IMR-90 (cell line): ENCODE results near the gene RABGGTB. TPM values are rescaled to one million over a fixed set of nuclear protein-coding genes. Genes with fewer than 3 reads are reported as not detected.
"Not testable (repeated sequence)": the region's sequence is repeated elsewhere in the genome, so short reads cannot be mapped to it uniquely, and the experiment has no call there.

Experiments
- ATAC-seq: fragments of 200-7000 bp; cut with Tn5 transposase; 2 replicates; pipeline ENCODE4 v1.9.1; 2020; ENCODE audit warnings: low read depth, mild to moderate bottlenecking, moderate library complexity
- BruUV-seq: library from RNA; stranded (reverse); fragments of 400-500 nt; replicated peaks from 2 replicates; lab custom pipeline; 2021; lab: Mats Ljungman, UMichigan
- CTCF ChIA-PET: fragments of 300-600 bp; formaldehyde crosslinking; extraction: SDS; loops from one replicate; lab custom pipeline; 2021; ENCODE audit warnings: antibody characterized with exemption; lab: Yijun Ruan, JAX
- POLR2A ChIA-PET: fragments of 300-600 bp; sonication (Branson Sonifier 250); formaldehyde crosslinking; loops from one replicate; lab custom pipeline; 2022; ENCODE audit warnings: antibody characterized with exemption; ENCODE audit not compliant: unreplicated experiment; lab: Charles Lee
- DNase-seq: peaks from one replicate; pipeline ENCODE4 v3.0.0; 2013
- H2AFZ ChIP-seq: replicated peaks from 2 replicates; pipeline ENCODE3; 2013; ENCODE audit warnings: low read length, mild to moderate bottlenecking; ENCODE audit not compliant: poor library complexity
- H2AK5ac ChIP-seq: 2 replicates; pipeline ENCODE4 v1.6.1; 2013; ENCODE audit warnings: low read depth, low read length, inconsistent platforms
- H2AK9ac ChIP-seq: replicated peaks from 2 replicates; pipeline ENCODE3; 2013; ENCODE audit warnings: mild to moderate bottlenecking, low read depth, low read length, moderate library complexity; ENCODE audit not compliant: poor library complexity
- H2BK120ac ChIP-seq: 2 replicates; pipeline ENCODE4 v1.6.1; 2013; ENCODE audit warnings: low read depth, low read length, inconsistent platforms
- H2BK15ac ChIP-seq: 3 replicates; pipeline ENCODE4 v1.6.1; 2013; ENCODE audit warnings: low read depth, low read length, inconsistent platforms
- H2BK20ac ChIP-seq: 2 replicates; pipeline ENCODE4 v1.6.1; 2013; ENCODE audit warnings: low read depth, mild to moderate bottlenecking, inconsistent platforms, low read length, moderate library complexity
- H2BK5ac ChIP-seq: 2 replicates; pipeline ENCODE4 v1.6.1; 2013; ENCODE audit warnings: mild to moderate bottlenecking, low read depth, low read length, inconsistent platforms; ENCODE audit not compliant: poor library complexity, severe bottlenecking
- H3K14ac ChIP-seq: replicated peaks from 2 replicates; pipeline ENCODE4 v1.6.1; 2013; ENCODE audit warnings: low read depth, low read length, inconsistent platforms
- H3K18ac ChIP-seq: 2 replicates; pipeline ENCODE4 v1.6.1; 2013; ENCODE audit warnings: low read depth, low read length, control low read depth
- H3K23ac ChIP-seq: 2 replicates; pipeline ENCODE4 v1.6.1; 2013; ENCODE audit warnings: low read depth, low read length, inconsistent platforms
- H3K27ac ChIP-seq: 2 replicates; pipeline ENCODE4 v1.5.1; 2013; ENCODE audit warnings: mild to moderate bottlenecking, control low read depth, low read length; ENCODE audit not compliant: insufficient read depth
- H3K27me3 ChIP-seq: 2 replicates; pipeline ENCODE4 v1.6.1; 2013; ENCODE audit warnings: low read length; ENCODE audit not compliant: control insufficient read depth, insufficient read depth
- H3K36me3 ChIP-seq: 2 replicates; pipeline ENCODE4 v1.6.1; 2013; ENCODE audit warnings: low read length, mixed read lengths; ENCODE audit not compliant: control insufficient read depth, insufficient read depth
- H3K4ac ChIP-seq: 2 replicates; pipeline ENCODE4 v1.6.1; 2013; ENCODE audit warnings: low read depth, low read length, inconsistent platforms
- H3K4me1 ChIP-seq: 2 replicates; pipeline ENCODE4 v1.6.1; 2013; ENCODE audit warnings: low read length, mixed read lengths; ENCODE audit not compliant: control insufficient read depth, insufficient read depth
- H3K4me2 ChIP-seq: 2 replicates; pipeline ENCODE4 v1.6.1; 2013; ENCODE audit warnings: low read depth, mild to moderate bottlenecking, control low read depth, low read length, moderate library complexity
- H3K4me3 ChIP-seq: 2 replicates; pipeline ENCODE4 v1.5.1; 2013; ENCODE audit warnings: low read depth, mild to moderate bottlenecking, control low read depth, low read length, moderate library complexity; ENCODE audit not compliant: insufficient read depth
- H3K56ac ChIP-seq: 2 replicates; pipeline ENCODE4 v1.6.1; 2013; ENCODE audit warnings: low read length, inconsistent platforms; ENCODE audit not compliant: insufficient read depth; ENCODE audit errors: extremely low read depth
- H3K79me1 ChIP-seq, 2 experiments: 2 replicates each; pipeline ENCODE4 v1.6.1; 2013; ENCODE audit warnings: low read length in 2 of 2, inconsistent platforms in 1 of 2, low read depth in 1 of 2
- H3K9ac ChIP-seq: 2 replicates; pipeline ENCODE4 v1.6.1; 2013; ENCODE audit warnings: low read depth, low read length, control low read depth
- H3K9me1 ChIP-seq: 2 replicates; pipeline ENCODE4 v1.6.1; 2013; ENCODE audit warnings: low read length, inconsistent platforms; ENCODE audit not compliant: insufficient read depth
- H3K9me3 ChIP-seq: 2 replicates; pipeline ENCODE4 v1.6.1; 2013; ENCODE audit warnings: low read length; ENCODE audit not compliant: control insufficient read depth, insufficient read depth
- H4K20me1 ChIP-seq: 2 replicates; pipeline ENCODE4 v1.6.1; 2013; ENCODE audit warnings: low read length, inconsistent platforms; ENCODE audit not compliant: insufficient read depth
- H4K5ac ChIP-seq: 2 replicates; pipeline ENCODE4 v1.6.1; 2013; ENCODE audit warnings: mild to moderate bottlenecking, low read depth, low read length, control low read depth
- H4K8ac ChIP-seq, 2 experiments: 2 replicates each; pipeline ENCODE4 v1.6.1; 2013; ENCODE audit warnings: low read depth in 2 of 2, low read length in 2 of 2, control low read depth in 1 of 2, inconsistent platforms in 1 of 2
- H4K91ac ChIP-seq: 2 replicates; pipeline ENCODE4 v1.6.1; 2013; ENCODE audit warnings: low read depth, low read length, inconsistent platforms; ENCODE audit not compliant: insufficient read depth
- ELK1 ChIP-seq: fragments of 150-350 bp; IDR thresholded peaks from 2 replicates; pipeline ENCODE4 v1.6.1; 2016; ENCODE audit warnings: low read depth, mild to moderate bottlenecking, low read length, moderate library complexity, borderline replicate concordance
- MXI1 ChIP-seq: IDR thresholded peaks from 2 replicates; pipeline ENCODE4 v1.6.1; 2012; ENCODE audit warnings: low read depth, mild to moderate bottlenecking, low read length, moderate library complexity, borderline replicate concordance
- RAD21 ChIP-seq: IDR thresholded peaks from 2 replicates; pipeline ENCODE4 v1.6.1; 2012; ENCODE audit warnings: low read length, improper control_type of control experiment
- WGBS, 2 experiments: methylation state at CpG; one replicate each; pipeline versions ENCODE4 v1.1.5 to v1.1.7; 2013; ENCODE audit warnings: missing lambda C conversion rate in 2 of 2; ENCODE audit not compliant: insufficient read length in 1 of 2; ENCODE audit errors: extremely low coverage in 2 of 2; 5-methylcytosine and 5-hydroxymethylcytosine counted together
- dilution Hi-C: fragments of 300-500 bp; cut with HindIII; formaldehyde crosslinking; loops from one replicate; pipeline ENCODE4 v1.14.3; 2018; ENCODE audit warnings: low sequenced_read_pairs; ENCODE audit not compliant: unreplicated experiment
- in situ Hi-C: fragments of 300-500 bp; cut with MboI; formaldehyde crosslinking; loops from 3 replicates; pipeline ENCODE4 v1.14.3; 2019; ENCODE audit warnings: low sequenced_read_pairs, inconsistent platforms, mixed read lengths
- intact Hi-C: fragments of 100-400 bp; cut with micrococcal nuclease; formaldehyde crosslinking; loops from 2 replicates; pipeline ENCODE4 v1.10.0; 2022
- polyA plus RNA-seq, 3 experiments: library from polyadenylated mRNA; depleted of rRNA; stranded (reverse); fragments of >200 nt; gene quantifications; 2 replicates each; pipeline ENCODE4 v1.2.3, GENCODE V29; 2012; ENCODE audit warnings: low replicate concordance in 1 of 3
- total RNA-seq: library from RNA; depleted of rRNA; stranded (reverse); fragments of >200 nt; gene quantifications from 2 replicates; pipeline ENCODE4 v1.2.3, GENCODE V29; 2012

Gene RABGGTB
- total and polyA plus RNA-seq, 2 of the 4 experiments (the other 2 are of a cell fraction) = 48.2 to 76.0 TPM

- no peaks in the 10 kb centered on the region for H3K9me1 ChIP-seq
- intact Hi-C loops = no loop called here
- no peaks in the 10 kb centered on the region for H3K79me1 ChIP-seq
- ChIA-PET CTCF (interaction anchor here (0.6 kb wide), 1 partner anchor 696 kb away, joined by 5 read pairs; no protein-coding TSS in a partner anchor), POLR2A (no interaction called here)
- no peak overlapping the region for H3K27ac ChIP-seq
- no peaks in the 10 kb centered on the region for H3K27me3 ChIP-seq
- no peak overlapping the region for H3K9ac ChIP-seq
- no peak overlapping the region for H2AFZ ChIP-seq
- no peak overlapping the region for H4K91ac ChIP-seq
- H3K9me3 ChIP-seq = no peaks in the 10 kb centered on the region
- no CpG with 5 or more reads among the region's 4 CpGs for WGBS, 2 experiments
- no peak overlapping the region for H3K4me2 ChIP-seq
- no peak overlapping the region for H3K18ac ChIP-seq
- DNase-seq (no peak), ATAC-seq (no peak)
- no peaks in the 10 kb centered on the region for H3K4me1 ChIP-seq
- no peak overlapping the region for H2BK15ac ChIP-seq
- no peak overlapping the region for H2AK5ac ChIP-seq
- no peak overlapping the region for H2BK20ac ChIP-seq
- TF ChIP-seq ELK1 = no peak
- TF ChIP-seq RAD21 = no peak
- TF ChIP-seq MXI1 = no peak
- no peak overlapping the region for H2AK9ac ChIP-seq
- no peak overlapping the region for H3K4ac ChIP-seq
- no peak overlapping the region for H4K8ac ChIP-seq
- no peak overlapping the region for H4K5ac ChIP-seq
- H3K56ac ChIP-seq = no peak overlapping the region
- H3K14ac ChIP-seq = no peak overlapping the region
- H2BK120ac ChIP-seq = no peak overlapping the region
- in situ Hi-C loops = no loop called here
- H3K23ac ChIP-seq = no peak overlapping the region
- H4K20me1 ChIP-seq = no peaks in the 10 kb centered on the region
- no peak overlapping the region for H3K4me3 ChIP-seq
- no TSS peak for BruUV-seq
- dilution Hi-C loops = no loop called here
- no peak overlapping the region for H2BK5ac ChIP-seq
- no peaks in the 10 kb centered on the region for H3K36me3 ChIP-seq
These were observed 22.9 kb downstream of the RABGGTB start for GRCh38 chr1:75808921-75809320.

- H3K4me2 ChIP-seq, H2AFZ ChIP-seq, H3K4ac ChIP-seq, H3K27me3 ChIP-seq, H2BK20ac ChIP-seq, H2BK15ac ChIP-seq, H2AK9ac ChIP-seq, POLR2A ChIA-PET, H3K56ac ChIP-seq, H2BK120ac ChIP-seq, H3K9me1 ChIP-seq, DNase-seq, H3K23ac ChIP-seq, H4K8ac ChIP-seq, H2AK5ac ChIP-seq, H3K36me3 ChIP-seq, H3K9me3 ChIP-seq, H3K4me3 ChIP-seq, H4K5ac ChIP-seq, intact Hi-C loops, H3K27ac ChIP-seq, H4K91ac ChIP-seq, H3K9ac ChIP-seq, H2BK5ac ChIP-seq, in situ Hi-C loops, H3K14ac ChIP-seq, H4K20me1 ChIP-seq, ATAC-seq, dilution Hi-C loops, H3K4me1 ChIP-seq, BruUV-seq, H3K18ac ChIP-seq, H3K79me1 ChIP-seq: not testable (repeated sequence)
- CTCF ChIA-PET = interaction anchor here (0.7 kb wide), 1 partner anchor 10 kb away, joined by 4 read pairs; no protein-coding TSS in a partner anchor
- no CpG with 5 or more reads among the region's 3 CpGs for WGBS, 2 experiments
These were observed 24.1 kb downstream of the RABGGTB start for GRCh38 chr1:75810113-75810512.
